LNCaP clone FGC (cell line): ENCODE data around the gene RABGAP1L.
"Not testable (repeated sequence)": the region's sequence is repeated elsewhere in the genome, so short reads cannot be mapped to it uniquely, and the experiment has no call there.

ENCODE experiments used
- DNase-seq: peaks from one replicate; pipeline ENCODE4 v3.0.0-alpha.2; 2011; ENCODE audit warnings: low read depth
- H3K4me3 ChIP-seq: 2 replicates; pipeline ENCODE4 v1.5.1; 2011; ENCODE audit warnings: mild to moderate bottlenecking, low read depth, low read length, control low read depth
- TF ChIP-seq, protein P1 (sequence below): IDR thresholded peaks from 2 replicates; pipeline ENCODE4 v1.5.1; 2012; ENCODE audit warnings: mild to moderate bottlenecking; ENCODE audit not compliant: control insufficient read depth, insufficient read depth; ENCODE audit errors: extremely low read depth

RABGAP1L gene

DNA sequence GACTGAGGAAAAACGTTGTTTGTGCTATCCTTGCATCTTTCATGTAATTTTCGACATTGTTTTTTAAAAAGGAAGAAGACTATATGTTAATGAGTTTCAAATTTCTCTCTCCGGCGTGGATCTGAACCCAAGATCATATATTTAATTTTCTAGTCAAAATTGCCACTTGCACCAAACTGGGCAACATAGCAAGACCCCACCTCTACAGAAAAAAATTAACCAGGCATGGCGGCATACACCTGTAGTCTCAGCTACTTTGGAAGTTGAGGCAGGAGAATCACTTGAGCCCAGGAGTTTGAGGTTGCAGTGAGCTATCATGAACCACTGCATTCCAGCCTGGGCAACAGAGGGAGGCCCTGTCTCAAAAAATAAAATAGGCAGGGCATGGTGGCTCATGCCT is 16.5 kb upstream of the RABGAP1L start:
- TF ChIP-seq, protein P1, sequence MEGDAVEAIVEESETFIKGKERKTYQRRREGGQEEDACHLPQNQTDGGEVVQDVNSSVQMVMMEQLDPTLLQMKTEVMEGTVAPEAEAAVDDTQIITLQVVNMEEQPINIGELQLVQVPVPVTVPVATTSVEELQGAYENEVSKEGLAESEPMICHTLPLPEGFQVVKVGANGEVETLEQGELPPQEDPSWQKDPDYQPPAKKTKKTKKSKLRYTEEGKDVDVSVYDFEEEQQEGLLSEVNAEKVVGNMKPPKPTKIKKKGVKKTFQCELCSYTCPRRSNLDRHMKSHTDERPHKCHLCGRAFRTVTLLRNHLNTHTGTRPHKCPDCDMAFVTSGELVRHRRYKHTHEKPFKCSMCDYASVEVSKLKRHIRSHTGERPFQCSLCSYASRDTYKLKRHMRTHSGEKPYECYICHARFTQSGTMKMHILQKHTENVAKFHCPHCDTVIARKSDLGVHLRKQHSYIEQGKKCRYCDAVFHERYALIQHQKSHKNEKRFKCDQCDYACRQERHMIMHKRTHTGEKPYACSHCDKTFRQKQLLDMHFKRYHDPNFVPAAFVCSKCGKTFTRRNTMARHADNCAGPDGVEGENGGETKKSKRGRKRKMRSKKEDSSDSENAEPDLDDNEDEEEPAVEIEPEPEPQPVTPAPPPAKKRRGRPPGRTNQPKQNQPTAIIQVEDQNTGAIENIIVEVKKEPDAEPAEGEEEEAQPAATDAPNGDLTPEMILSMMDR: no peak
- DNase-seq: no peak
- H3K4me3 ChIP-seq: no peak overlapping the region

DNA sequence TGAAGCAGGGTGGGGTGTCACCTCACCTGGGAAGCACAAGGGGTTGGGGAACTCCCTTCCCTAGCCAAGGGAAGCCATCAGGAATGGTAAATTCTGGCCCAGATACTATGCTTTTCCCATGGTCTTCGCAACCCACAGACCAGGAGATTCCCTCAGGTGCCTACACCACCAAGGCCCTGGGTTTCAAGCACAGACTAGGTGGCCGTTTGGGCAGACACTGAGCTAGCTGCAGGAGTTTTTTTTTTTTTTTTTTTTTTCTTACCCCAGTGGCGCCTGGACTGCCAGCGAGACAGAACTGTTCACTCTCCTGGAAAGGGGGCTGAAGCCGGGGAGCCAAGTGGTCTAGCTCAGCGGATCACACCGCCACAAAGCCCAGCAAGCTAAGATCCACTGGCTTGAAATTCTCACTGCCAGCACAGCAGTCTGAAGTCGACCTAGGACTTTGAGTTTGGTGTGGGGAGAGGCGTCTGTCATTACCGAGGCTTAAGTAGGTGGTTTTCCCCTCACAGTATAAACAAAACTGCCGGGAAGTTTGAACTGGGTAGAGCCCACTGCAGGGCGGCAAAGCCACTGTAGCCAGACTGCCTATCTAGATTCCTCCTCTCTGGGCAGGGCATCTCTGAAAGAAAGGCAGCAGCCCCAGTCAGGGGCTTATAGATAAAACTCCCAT is 15.5 kb upstream of the RABGAP1L start:
- H3K4me3 ChIP-seq, DNase-seq: not testable (repeated sequence)

DNA sequence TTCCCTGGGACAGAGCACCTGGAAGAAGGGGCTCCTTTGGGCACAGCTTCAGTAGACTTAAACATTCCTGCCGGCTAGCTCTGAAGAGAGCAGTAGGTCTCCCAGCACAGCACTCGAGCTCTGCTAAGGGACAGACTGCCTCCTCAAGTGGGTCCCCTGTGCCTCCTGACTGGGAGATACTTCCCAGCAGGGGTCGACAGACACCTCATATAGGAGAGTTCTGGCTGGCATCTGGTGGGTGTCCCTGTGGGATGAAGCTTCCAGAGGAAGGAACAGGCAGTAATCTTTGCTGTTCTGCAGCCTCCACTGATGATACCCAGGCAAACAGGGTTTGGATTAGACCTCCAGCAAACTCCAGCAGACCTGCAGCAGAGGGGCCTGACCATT is 14.9 kb upstream of the RABGAP1L start:
- not testable (repeated sequence) for H3K4me3 ChIP-seq, DNase-seq

DNA sequence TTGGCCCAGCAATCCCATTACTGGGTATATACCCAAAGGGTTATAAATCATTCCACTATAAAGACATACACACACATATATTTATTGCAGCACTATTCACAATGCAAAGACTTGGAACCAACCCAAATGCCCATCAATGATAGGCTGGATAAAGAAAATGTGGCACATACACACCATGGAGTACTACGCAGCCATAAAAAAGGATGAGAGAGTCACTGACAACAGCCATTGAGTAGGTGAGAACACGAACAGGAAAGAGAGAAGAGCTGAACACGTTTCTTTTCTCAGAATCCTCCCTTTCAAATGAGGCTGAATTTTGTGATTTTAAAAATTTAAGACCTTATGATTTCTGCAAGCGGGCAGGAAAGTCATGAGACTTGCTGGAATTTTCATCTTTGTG is 10.1 kb upstream of the RABGAP1L start:
- no peak for DNase-seq
- no peak overlapping the region for H3K4me3 ChIP-seq
- TF ChIP-seq, protein P1: no peak

DNA sequence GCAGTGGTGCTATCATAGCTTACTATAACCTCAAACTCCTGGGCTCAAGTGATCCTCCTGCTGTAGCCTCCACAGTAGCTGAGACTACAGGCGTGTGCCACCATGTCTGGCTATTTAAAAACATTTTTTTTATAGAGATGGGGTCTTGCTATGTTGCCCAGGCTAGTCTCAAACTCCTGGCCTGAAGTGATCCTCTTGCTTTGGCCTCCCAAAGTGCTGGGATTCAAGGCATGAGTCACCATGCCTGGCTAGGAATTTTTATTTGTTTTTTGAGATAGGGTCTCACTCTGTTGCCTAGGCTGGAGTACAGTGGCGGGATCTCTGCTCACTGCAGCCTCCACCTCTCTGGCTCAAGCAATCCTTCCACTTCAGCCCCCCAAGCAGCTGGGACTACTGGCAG is 8.8 kb upstream of the RABGAP1L start:
- no peak overlapping the region for H3K4me3 ChIP-seq
- TF ChIP-seq, protein P1: no peak
- DNase-seq: no peak

DNA sequence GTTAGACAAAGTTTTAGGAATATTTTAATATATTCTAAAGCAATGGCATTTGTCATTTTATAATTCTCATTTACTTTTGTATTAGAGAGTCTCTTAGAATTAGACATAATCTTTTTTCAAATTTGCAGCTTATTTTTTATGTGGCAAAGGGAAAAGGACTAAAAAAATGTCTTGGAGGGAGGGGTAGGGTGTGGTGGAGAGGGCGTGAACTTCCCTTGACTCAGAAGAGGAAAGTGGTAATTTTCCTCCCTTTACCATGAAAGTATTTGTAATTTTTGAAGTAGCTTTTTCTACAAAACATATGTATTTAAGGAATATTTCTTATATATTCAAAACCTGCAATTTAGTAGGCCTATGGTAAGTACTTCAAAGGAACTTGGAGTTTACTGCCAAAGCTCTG is 6.9 kb upstream of the RABGAP1L start:
- H3K4me3 ChIP-seq: no peak overlapping the region
- no peak for DNase-seq
- TF ChIP-seq, protein P1: no peak

DNA sequence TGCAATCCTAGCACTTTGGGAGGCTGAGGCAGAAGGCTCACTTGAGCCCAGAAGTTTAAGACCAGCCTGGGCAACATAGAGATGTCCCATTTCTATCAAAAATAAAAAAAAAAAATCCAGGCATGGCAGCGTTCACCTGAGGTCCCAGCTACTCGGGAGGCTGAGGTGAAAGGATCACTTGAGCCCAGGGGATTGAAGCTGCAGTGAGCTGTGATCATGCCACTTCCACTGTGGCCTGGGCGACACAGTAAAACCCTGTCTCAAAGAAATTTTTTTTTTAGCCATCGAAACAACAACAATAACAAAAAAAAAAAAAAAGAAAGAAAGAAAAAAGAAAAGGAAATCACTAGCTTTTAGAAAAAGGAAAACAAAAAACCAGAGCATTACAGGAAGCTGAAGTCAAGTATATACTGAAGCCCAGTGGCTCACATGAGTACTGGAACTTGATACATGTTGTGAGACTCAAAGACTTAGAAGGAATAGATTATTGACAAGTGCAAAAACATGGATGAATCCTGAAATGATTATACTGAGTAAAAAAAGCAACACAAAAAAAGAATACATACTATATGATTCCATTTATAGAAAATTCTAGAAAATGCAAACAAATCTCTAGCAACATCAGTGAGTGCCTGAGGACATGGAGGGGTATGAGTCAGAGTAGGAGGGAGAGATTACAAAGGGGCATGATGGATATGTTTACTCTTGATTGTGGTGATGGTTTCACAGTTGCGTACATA is 6.1 kb upstream of the RABGAP1L start:
- H3K4me3 ChIP-seq: no peak overlapping the region
- TF ChIP-seq, protein P1: no peak
- no peak for DNase-seq

DNA sequence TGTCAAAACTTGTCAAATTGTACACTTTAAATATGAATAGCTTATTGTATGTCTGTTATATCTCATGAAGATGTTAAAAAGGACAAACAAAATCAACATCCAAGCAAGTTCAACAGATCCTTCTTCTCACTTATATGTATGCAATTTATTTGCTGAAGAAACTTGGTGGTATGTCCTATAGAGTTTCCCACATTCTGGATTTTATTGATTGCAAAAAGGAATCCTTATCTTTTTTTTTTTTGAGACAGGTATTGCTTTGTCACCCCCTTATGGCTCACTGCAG is 5.6 kb upstream of the RABGAP1L start:
- DNase-seq: no peak
- TF ChIP-seq, protein P1: no peak
- H3K4me3 ChIP-seq: no peak overlapping the region
